ENCODE measurements around the gene HDLBP. TPM values are rescaled to one million over a fixed set of nuclear protein-coding genes. Genes with fewer than 3 reads are reported as not detected.

The HDLBP gene
- polyA plus RNA-seq, 3 donors = 50.4 to 73.1 (median 69.9) TPM

DNA sequence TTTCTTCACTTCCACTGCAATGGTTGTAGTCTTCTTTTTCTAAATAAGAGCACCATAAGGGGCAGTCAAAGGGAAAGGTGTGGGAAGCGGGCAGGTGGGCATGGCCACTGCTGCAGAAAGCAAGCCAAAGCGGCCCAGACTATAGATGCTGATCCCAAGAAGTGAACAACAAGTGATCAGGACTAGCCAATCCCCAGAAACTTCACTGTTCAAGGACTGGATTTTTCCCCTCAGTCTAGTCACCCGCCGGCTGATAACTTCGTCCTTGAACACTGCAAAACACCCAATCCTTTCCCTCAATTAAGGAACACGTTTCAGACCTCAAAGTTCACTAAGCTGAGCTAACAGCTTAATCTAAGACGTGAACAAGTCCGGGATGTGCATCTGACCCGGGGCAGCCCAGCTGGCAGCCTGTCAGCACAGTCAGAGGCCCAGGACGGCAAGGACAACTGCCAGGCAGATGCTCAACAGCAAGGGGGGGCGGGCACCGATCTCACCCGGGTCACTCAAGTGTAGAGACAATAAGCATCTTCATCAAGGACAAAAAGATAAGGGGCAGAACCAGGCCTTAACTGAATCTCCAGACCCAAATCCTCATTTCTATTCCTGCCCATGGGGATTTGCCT, 59.8 kb downstream of the HDLBP start:
- Histone ChIP-seq H3K4me1 (ENCODE audit: control insufficient read depth in 1 of 2, insufficient read depth in 2 of 2, low read length in 2 of 2) (no peaks in the 10 kb centered on the region), H3K27ac (ENCODE audit: low read depth in 1 of 2, low read length in 2 of 2) (no peak overlapping the region), H3K4me3 (replicated peaks in 1 of 3; ENCODE audit: low read depth in 2 of 3, low read length in 3 of 3) (no peak overlapping the region), H3K36me3 (replicated peaks in 1 of 2; ENCODE audit: control insufficient read depth in 1 of 2, insufficient read depth in 2 of 2, low read length in 2 of 2) (peaks cover 92 to 99% of the 10 kb centered on the region in 2 donors), H3K4me2 (replicated peaks; ENCODE audit: extremely low read depth, low read length, poor library complexity, severe bottlenecking) (no peak overlapping the region), H3K9me3 (replicated peaks in 1 of 2; ENCODE audit: control insufficient read depth in 1 of 2, insufficient read depth in 1 of 2, low read length in 2 of 2) (no peaks in the 10 kb centered on the region), H4K20me1 (ENCODE audit: insufficient read depth, low read length) (peaks cover 33% of the 10 kb centered on the region), H3K27me3 (ENCODE audit: control insufficient read depth in 2 of 2, insufficient read depth in 2 of 2, low read length in 2 of 2) (no peaks in the 10 kb centered on the region), H3K79me2 (ENCODE audit: insufficient read depth, low read length) (peaks cover 7% of the 10 kb centered on the region), H3K9ac (ENCODE audit: insufficient read depth, low read length, poor library complexity, severe bottlenecking) (no peak overlapping the region), H2AFZ (ENCODE audit: insufficient read depth, low read depth, low read length, poor library complexity, severe bottlenecking) (no peak overlapping the region)
- H3K27me3 Mint-ChIP-seq (ENCODE audit: low read depth in 3 of 3) = no peaks in the 10 kb centered on the region
- intact Hi-C loops (cut with micrococcal nuclease) = no loop called here
- 79% methylated on average over 9 of the region's 13 CpGs for WGBS (ENCODE audit: insufficient coverage)
- no peaks in the 10 kb centered on the region for H3K9me3 Mint-ChIP-seq
- H3K4me3 Mint-ChIP-seq = no peak overlapping the region
- no peaks in the 10 kb centered on the region for H3K4me1 Mint-ChIP-seq
- H3K36me3 Mint-ChIP-seq = peaks cover 87 to 97% of the 10 kb centered on the region in 2 donors
- TF ChIP-seq, protein P1, sequence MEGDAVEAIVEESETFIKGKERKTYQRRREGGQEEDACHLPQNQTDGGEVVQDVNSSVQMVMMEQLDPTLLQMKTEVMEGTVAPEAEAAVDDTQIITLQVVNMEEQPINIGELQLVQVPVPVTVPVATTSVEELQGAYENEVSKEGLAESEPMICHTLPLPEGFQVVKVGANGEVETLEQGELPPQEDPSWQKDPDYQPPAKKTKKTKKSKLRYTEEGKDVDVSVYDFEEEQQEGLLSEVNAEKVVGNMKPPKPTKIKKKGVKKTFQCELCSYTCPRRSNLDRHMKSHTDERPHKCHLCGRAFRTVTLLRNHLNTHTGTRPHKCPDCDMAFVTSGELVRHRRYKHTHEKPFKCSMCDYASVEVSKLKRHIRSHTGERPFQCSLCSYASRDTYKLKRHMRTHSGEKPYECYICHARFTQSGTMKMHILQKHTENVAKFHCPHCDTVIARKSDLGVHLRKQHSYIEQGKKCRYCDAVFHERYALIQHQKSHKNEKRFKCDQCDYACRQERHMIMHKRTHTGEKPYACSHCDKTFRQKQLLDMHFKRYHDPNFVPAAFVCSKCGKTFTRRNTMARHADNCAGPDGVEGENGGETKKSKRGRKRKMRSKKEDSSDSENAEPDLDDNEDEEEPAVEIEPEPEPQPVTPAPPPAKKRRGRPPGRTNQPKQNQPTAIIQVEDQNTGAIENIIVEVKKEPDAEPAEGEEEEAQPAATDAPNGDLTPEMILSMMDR (IDR thresholded peaks at IDR 0.05) = no peak
- H3K27ac Mint-ChIP-seq = peak overlapping the region in 1 of 7 donors; percentile 70
- DNase-seq = no peak

- DNase-seq = no peak
- intact Hi-C loops (cut with micrococcal nuclease) = no loop called here
- no peak overlapping the region for H3K9ac ChIP-seq (ENCODE audit: insufficient read depth, low read length, poor library complexity, severe bottlenecking)
- H3K4me2 ChIP-seq (replicated peaks; ENCODE audit: extremely low read depth, low read length, poor library complexity, severe bottlenecking) = no peak overlapping the region
- H3K4me1 Mint-ChIP-seq = no peaks in the 10 kb centered on the region
- H3K36me3 ChIP-seq (replicated peaks in 1 of 2; ENCODE audit: control insufficient read depth in 1 of 2, insufficient read depth in 2 of 2, low read length in 2 of 2) = peaks cover 95 to 99% of the 10 kb centered on the region in 2 donors
- WGBS (ENCODE audit: insufficient coverage) = 98% methylated on average over 10 of the region's 10 CpGs
- H3K27ac ChIP-seq (ENCODE audit: low read depth in 1 of 2, low read length in 2 of 2) = no peak overlapping the region
- TF ChIP-seq, protein P1 (IDR thresholded peaks at IDR 0.05) = no peak
- no peaks in the 10 kb centered on the region for H3K27me3 ChIP-seq (ENCODE audit: control insufficient read depth in 2 of 2, insufficient read depth in 2 of 2, low read length in 2 of 2)
- H3K27me3 Mint-ChIP-seq (ENCODE audit: low read depth in 3 of 3) = no peaks in the 10 kb centered on the region
- no peaks in the 10 kb centered on the region for H3K9me3 Mint-ChIP-seq
- H3K4me3 ChIP-seq (replicated peaks in 1 of 3; ENCODE audit: low read depth in 2 of 3, low read length in 3 of 3) = no peak overlapping the region
- H3K27ac Mint-ChIP-seq = peak overlapping the region in 3 of 7 donors; percentile 24 to 76 (median 70)
- H2AFZ ChIP-seq (ENCODE audit: insufficient read depth, low read depth, low read length, poor library complexity, severe bottlenecking) = no peak overlapping the region
- H3K79me2 ChIP-seq (ENCODE audit: insufficient read depth, low read length) = peaks cover 7% of the 10 kb centered on the region
- no peak overlapping the region for H3K4me3 Mint-ChIP-seq
- H3K9me3 ChIP-seq (replicated peaks in 1 of 2; ENCODE audit: control insufficient read depth in 1 of 2, insufficient read depth in 1 of 2, low read length in 2 of 2) = no peaks in the 10 kb centered on the region
- H3K36me3 Mint-ChIP-seq = peaks cover 88 to 97% of the 10 kb centered on the region in 2 donors
- no peaks in the 10 kb centered on the region for H3K4me1 ChIP-seq (ENCODE audit: control insufficient read depth in 1 of 2, insufficient read depth in 2 of 2, low read length in 2 of 2)
- peaks cover 35% of the 10 kb centered on the region for H4K20me1 ChIP-seq (ENCODE audit: insufficient read depth, low read length)
Measured at GRCh38 chr2:241254904-241255351, 60.5 kb downstream of the HDLBP start.
